ENCODE measurements around the gene MRAP.

- TF ChIP-seq CTCF (IDR thresholded peaks at IDR 0.05; ENCODE audit: low read length) (no peak), EZH2 (IDR thresholded peaks at IDR 0.05; ENCODE audit: borderline replicate concordance, low read length) (no peak)
Measured at GRCh38 chr21:32346951-32347350, 48.3 kb downstream of the MRAP start.
